NOMO-1 treated with DMSO at 0.1 percent for 48 hours (cell line): Measurements from ENCODE around the gene NFASC.

Experiments used
- DNase-seq: peaks from one replicate; lab custom pipeline; 2025; ENCODE audit not compliant: unreplicated experiment; lab: John Stamatoyannopoulos, UW

The NFASC gene

DNA sequence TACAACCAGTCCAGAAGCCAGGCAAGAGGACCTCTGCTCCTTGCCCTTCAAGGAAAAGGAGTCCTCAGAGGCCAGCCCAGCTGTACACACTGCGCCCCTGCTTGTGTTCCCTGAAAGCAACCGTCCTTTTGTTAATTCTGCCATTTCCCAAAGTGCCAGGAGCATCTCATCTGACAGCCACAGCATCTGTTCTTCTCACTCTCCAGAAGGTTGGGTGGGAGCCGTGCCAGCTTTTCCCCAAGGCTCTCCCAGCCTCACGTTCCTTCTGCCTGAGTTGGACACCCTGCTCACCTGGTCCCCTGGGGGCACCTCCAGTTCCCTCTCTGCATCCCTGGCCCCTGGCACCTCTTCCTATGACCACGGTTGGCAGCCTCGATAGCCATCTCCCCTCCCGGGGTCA is 161.8 kb downstream of the NFASC start:
- no peak for DNase-seq

DNA sequence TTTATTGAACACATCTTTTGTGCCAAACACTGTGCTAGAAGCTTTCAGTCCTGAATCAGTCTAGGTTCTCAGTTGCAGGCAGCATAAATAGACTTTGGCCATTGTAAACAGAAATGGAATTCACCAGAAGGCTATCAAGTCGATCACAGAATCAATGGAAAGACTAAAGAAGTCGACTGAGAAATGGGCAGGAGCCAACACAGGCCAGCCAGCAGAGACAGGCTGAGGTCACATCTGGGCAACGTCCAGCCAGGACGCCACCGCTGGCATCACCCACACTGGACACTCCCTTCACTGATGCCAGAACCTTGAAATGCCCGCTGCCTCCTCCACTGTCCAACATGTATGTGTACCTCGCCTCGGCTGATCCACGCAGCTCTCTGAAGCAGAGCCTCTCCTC is 166.9 kb downstream of the NFASC start:
- DNase-seq, result no peak

DNA sequence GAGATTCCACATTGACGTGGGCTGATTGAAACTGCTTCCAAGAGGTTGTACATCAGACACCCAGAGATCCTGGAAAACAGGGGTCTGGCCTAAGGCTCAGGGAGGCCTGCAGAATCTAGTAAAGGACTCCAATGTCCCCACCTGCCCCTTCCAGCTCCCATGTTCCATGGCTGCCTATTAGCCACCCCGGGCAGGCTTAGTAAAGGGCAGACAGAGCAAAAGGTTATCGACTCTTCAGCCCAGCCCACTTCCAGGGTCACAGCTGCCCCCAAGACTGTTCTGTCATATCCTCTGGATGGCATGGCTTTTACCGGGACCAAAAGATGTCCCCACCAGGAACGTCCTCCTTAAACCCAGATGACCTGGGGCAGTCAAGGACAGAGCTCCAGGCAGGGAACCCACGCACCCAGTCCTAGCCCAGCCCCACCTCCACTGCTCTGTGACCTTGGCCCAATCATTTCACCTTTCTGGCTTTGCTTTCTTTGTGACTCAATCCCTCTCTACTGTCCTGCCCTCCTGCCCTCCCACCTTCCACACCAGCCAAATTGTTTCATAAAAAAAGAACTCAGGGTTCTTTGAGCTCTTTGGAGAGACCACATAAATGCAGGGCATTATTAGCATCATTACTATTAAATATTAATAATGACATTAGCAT is 167.6 kb downstream of the NFASC start:
- DNase-seq, result no peak

DNA sequence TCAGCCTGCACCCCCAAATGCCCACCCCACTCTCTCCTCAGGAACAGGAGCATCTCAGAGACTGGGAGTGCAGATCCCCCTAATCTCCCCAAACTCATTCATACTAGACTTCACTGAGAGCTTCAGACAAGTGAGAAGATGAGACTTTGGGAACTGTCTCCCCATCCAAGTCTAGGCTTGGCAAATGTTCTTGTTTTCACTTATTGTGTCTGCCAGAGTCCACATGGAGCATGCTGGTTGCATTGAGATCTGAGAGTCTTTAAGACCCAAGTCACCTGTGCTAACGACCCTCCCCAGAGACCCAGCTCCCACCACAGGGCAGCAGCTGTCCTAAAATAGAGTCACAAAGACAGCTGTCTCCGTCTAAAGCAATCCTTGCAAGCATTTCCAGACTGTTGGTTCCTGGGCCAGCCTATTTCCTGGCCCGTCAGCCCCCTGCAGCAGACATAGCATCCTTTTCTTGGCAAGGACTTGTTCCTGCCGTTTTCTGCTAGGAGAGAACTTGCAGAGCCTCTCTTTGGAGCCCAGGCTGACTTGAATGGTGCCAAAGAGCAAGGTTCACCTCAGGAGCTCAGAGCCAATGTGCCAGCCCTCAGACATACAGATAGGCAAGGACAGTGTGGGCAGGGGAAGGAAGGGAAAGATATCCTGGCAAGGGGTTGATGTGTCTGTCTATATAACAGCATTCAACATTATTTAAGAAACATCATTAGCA is 170.5 kb downstream of the NFASC start:
- no peak for DNase-seq

DNA sequence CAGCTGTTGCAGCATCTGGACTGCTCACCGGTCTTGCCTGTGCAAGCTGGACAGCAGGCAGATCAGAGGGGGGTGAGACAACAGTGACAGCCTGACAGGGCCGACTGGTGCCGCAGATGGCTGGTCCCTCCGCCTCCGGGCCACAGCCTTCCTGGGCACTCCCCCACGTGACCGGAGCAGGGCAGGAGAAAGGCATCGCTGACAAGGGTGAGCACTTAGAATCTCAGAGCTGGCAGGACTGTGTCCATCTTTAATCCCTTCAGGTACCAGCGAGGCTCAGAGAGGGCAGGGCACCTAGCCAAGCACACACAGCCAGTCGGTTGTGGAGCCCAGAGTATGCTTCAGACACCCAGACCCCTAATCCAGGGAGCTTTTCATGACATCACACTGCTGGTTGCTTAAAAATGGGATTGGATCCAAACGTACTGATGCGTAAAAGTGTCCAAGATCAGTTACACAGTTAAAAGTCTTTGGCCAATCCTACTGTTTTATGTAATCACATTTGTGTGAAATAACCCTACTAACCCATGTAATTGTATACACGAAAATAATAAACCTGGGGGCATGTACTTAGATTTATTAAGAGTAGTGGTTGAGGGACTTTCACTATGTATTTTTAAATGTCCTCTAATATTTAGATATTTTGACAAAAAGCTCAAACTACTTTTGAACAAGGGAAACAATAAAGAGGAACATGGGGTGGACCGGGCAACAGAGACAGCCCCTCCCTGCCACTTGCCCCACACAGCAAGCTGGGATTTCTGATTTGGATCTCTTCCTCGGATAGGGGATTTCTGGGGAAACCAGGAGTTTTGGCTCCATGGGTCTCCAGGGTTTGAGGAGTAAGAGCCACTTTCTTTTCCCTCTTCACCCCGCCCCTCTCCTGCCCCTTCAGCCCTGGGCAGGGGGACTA is 171.6 kb downstream of the NFASC start:
- no peak for DNase-seq

DNA sequence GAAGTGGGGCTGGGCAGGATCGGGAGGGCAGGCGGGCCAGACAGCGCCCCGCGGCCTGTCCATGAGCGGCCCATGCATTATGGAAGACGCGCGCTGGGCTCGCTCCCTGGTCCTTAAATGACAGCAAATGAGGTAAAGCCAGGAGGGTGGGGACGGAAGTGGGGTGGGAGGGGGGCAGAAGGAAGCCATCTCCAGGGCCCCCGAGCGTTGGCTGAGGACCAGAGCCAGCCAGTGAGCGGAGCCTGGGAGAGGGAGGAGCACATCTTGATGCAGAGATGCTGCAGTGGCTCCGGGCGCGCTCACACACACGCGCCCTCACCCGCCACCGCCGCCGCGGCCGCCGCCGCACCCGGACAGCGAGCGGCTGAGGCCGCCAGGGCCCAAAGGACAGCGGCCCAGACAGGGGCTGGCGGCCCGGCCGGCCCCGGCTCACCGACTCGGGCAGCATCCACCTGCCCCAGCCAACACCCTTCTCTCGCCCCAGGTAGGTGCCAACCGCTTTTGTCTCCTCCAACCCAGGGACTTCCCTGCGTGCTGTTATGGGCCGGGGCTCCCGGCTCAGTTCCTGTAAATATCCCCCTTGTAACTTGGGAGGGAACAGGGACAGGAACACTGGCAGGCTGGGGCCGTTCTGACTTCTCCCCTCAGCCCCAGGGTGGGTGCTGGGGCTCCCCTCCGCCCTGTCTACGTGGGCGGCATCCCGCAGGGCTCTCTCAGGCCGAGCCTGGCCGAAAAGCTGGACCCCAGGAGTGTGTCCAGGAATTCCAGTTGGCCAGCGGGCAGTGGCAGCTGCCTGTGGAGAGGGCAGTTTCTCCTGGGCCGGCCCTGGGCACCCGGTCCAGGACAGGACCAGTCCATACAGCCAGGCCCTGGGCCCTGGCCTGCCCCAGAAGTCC is 172.5 kb downstream of the NFASC start, which contains the start of gene CNTN2:
Gene CNTN2 (plus strand): TSS at position 302 of the 896 bp plus-strand sequence. CDS start 9,974 bp downstream, outside the sequence.
- no peak for DNase-seq

DNA sequence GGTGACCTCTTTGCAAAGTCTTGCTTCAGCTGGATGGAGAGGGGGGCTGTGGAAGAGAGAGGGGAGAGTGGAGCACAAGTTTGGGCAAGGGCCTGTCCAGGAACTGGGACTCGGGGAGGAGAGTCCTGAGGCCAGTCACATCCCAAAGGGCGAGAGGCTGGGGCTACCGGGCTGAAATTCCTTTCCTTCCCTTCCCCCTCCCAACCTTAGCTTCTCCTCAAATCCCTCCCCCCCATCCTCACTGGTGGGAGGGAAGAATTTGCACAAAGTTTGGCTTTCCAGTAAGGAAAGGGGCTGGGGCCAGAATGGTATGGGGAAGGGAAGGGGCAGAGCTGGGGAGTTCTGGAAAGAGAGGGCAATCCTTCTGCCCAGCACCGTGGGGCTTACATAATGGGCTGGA is 173.2 kb downstream of the NFASC start:
- no peak for DNase-seq

DNA sequence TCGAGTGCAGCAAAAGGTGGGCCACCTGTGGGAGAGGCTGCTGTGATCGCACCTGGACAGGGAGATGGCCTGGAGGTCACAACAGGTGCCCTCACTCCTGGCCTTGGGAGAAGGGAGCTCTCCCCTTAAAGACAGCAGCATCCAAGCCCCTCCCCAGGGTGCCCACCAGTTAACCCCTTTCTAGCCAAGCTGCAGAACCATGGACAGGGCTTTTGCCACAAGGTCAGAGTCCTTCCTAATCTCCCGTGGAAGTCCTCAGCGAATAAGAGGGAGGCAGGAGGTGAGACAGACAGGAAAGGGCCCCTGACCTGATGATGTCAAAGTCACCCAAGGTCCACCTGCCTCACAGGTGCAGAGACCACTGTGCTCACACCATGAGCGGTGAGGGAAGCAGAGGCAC is 174.1 kb downstream of the NFASC start:
- no peak for DNase-seq

DNA sequence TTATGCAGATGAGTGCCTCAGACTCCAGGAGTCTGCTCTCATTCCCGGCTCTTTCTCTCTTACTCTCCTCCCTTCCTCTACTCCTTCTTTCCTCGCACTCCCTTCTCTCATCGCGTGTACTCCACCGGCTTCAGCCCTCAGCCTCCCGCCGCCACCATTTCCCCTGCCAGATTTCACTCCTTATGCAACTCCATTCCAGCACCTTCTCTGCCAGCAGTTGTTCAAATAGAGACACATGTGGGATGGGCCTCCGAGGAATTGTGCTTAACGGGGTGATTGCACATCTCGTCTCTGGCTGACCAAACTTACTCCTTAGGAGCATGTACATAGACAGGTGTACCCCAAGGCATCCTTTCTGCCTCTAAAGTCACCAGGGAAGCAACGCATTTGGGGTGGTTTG is 174.5 kb downstream of the NFASC start:
- no peak for DNase-seq

DNA sequence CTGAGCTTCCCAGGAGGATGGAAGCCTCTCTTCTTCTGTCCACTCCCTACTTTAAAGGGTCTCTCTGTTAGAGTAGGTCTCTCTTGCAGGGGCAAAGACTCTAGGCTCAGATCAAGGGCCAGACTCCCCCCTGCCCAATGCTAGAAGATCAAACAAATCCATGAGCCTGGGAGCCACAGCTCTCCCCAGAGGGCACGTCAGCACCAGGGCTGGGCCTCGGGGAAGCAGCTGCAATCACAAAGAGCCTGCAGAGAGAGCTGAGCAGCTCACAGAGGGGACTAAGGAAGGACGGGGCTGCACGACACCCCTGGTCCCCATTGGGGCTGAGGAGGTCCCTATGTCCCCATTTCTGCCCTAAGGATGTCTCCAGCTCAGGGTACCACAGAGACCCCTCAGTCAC is 176.2 kb downstream of the NFASC start:
- DNase-seq, result no peak

DNA sequence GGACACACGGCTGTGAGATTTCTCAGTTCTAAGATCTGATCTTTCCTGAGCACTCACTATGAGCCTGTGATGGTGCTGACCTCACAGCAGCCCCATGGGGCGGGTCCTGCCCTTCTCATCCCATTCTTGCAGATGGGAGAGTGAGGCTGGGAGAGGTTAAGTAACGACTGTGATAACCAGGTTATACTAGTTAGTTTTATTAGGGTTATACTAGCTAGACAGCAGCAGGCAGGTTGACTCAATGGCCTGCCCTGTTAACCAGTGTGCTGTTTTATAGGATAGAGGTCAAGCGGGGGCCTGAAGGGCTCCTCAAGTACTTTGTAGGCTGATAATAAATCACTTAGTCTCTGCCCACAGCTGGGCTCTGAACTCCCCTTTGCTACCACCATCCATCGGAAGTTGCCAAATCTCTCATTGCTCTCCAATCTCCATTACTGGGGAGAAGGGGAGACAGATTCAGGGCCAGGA is 177.1 kb downstream of the NFASC start:
- DNase-seq, result no peak

DNA sequence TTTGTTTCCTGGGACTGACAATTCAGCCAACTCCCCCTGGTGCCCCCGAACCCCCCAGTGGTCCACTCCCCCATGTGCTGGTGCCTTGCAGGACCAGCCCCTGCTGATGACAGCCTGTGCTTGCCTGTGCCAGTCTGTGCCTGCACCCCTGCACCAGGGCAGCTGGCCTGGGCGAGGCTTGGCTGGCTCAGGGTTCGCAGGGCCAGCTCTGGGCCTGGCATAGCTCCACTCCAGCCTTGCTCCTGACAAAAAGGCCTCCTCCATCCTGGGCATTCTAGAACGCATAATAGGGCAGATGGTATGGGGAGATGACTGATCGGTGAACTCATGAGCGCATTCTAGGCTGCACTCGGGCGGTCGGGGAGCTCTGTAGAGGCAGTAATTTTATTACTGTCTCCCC is 177.7 kb downstream of the NFASC start:
- no peak for DNase-seq

DNA sequence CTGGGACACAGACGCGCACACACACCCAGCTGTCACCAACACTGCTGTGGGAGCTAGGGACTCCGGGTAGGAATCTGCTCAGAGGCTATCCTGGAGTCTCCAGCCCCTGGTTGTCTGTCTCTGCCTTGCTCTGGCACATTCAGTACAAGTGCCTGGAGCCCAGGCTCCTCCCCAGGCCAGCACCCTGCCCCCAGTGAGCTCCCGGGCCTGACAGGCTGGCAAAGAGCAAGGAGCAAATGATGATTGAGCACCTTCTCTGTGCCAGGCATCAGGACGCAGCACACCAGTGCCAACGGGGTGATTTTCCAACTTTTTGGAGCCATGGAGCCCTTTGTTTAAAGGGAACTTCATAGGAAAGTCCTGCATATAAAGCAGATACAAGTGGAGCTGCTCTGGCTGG is 178.8 kb downstream of the NFASC start:
- no peak for DNase-seq

DNA sequence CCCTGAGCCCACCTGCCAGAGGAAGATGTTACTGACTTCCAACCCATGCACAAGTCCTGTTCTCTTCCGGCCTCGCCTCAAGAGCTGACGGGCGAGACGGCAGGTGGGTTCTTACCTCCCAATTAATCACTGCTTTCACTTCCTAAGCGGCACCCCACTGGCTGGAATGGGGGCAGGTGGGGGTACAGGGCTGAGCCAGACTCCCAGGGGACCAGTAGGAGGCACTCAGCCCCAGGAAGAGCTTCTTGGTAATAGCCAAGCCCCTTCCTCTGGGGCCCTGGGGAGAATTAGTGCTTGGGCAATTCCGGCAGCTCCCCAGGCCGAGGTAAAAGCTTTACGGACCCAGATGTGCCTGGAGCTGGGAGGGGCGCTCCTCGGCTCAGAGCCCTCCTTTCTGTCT is 182.0 kb downstream of the NFASC start:
- no peak for DNase-seq

DNA sequence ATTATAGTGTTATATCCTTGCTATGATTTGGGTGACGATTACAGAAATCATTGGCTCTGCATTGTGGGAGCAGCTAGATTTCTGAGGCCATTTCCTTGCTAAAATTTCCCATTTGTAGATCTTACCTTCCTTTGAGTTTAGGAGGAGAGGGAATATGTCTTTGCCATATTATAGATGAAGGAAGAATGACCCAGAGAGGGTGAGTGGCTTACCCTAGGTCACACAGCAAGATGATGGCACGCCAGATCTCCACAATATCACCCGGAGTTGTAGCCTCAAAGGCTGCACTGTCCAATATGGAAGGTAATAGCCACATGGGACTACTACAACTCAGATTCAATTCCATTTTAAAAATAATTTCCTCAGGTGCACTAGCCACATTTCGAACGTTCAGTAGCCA is 182.6 kb downstream of the NFASC start:
- DNase-seq, result no peak

DNA sequence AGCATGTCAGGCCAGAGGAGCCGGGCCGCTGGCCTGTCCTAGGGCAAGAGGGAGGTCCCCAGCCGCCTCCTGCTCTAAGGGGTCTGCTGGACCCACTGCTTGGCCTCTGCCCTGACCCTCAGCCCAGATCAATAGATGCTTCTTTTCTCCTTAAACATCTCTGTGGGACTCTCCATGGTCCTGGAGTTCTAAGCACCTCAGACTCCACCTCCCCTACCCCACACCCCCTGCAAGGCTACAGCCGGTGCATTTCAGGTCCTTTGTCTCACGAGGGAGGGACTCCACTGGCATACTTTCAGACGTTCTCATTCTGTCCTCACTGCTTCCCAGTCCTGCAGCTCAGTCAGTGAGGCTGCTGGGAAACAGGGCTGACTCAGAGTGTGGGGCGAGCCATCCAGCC is 183.4 kb downstream of the NFASC start:
- no peak for DNase-seq

DNA sequence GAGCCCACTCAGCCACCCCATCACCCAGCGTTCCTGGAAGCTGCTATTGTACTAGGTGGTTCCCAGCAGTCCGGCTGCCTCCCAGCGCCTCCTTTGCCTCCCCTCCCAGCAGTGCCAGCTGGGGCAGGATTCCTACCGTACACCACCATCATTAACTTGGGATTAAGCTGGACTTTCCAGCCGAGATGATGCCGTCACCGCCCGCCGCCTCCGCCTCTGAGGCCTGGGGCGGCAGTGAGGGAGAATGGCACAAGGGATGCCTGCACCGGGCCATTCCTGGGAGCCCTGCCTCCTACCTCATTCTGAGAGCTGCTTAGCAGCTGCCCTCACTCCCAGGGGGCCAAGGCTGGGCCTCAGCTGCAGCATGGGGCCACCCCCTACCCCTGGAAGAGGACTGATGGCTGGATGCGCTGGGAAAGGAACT is 185.5 kb downstream of the NFASC start:
- no peak for DNase-seq

DNA sequence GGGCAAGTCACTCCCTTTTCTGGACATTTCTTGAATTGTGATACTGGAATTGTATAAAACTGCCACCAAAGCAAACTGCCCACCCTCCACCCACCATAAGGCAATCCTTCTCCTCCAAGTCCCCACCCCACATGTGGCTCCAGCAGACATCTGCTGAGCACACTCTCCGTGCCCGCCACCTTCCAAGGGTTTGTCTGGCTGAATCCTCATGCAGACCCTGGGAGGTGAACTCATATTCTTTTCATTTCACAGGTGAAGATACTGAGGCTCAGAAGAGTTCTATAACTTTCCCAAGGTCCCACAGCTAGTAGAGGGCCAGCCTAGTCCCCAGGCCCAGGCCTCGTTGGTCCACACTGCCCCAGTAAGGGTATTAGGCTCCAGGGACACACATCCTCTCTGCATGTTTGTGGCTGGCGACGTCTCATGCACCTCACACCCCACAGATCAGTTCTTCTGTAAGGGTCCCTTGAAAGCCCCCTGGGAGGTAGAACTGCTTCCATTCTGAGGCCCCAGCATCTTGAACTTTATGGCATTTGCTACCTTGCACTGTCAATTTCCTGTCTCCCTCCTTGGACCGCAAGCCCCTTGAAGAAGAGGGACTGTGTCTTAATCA is 186.4 kb downstream of the NFASC start:
- no peak for DNase-seq

DNA sequence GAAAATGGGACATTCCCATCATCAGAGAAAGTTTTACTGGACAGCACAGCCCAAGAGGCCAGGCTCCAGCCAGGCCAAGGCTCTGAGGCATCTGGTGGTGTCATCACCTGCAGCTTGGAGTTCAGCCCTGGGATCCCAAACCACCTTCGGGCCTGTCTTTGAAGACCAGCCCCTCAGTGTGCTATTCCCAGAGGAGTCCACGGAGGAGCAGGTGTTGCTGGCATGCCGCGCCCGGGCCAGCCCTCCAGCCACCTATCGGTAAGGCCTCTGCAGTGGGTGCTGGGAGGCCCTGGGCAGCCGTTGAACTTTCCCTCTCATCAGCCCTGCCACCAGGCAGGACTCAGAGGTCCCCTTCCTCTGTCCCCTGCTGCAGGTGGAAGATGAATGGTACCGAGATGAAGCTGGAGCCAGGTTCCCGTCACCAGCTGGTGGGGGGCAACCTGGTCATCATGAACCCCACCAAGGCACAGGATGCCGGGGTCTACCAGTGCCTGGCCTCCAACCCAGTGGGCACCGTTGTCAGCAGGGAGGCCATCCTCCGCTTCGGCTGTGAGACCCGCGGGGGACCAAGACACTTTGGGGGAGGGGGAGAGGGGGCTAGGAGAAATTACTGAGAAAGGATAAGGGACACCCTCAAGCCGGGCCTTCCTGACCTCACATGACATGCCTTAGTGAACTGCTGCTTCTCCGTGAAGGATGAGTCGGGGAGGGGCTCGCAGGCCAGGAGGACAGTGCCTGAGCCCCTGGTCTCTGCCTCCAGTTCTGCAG is 187.3 kb downstream of the NFASC start:
- no peak for DNase-seq
